HepG2 (cell line): ENCODE results near the gene PLEKHN1. TPM values are rescaled to one million over a fixed set of nuclear protein-coding genes. Genes with fewer than 3 reads are reported as not detected.

Source experiments
- ATAC-seq: fragments of 200-7000 bp; cut with Tn5 transposase; 3 replicates; pipeline ENCODE4 v1.9.1; 2020; ENCODE audit warnings: mild to moderate bottlenecking, moderate library complexity
- BruUV-seq: library from RNA; stranded (reverse); fragments of 400-500 nt; replicated peaks from 2 replicates; lab custom pipeline; 2021; lab: Mats Ljungman, UMichigan
- CTCF ChIA-PET: fragments of 300-600 bp; formaldehyde crosslinking; extraction: SDS; loops from one replicate; lab custom pipeline; 2021; ENCODE audit warnings: low total read pairs, inconsistent platforms, low intra/inter-chr PET ratio; lab: Yijun Ruan, JAX
- POLR2A ChIA-PET: fragments of 350-600 bp; sonication (Branson Sonifier 250); formaldehyde crosslinking; loops from one replicate; lab custom pipeline; 2020; ENCODE audit warnings: antibody characterized with exemption, inconsistent platforms; lab: Yijun Ruan, JAX
- DNase-seq: peaks from one replicate; pipeline ENCODE4 v3.0.0-alpha.2; 2015; ENCODE audit warnings: low spot score
- FAIRE-seq: peaks from 3 replicates; lab custom pipeline; 2011; peaks lifted over from hg19 to GRCh38; lab: Jason Lieb, UNC
- H2AFZ ChIP-seq: one replicate; pipeline ENCODE4 v1.6.1; 2011; ENCODE audit warnings: low read length, inconsistent platforms
- H3K27ac ChIP-seq: fragments of 300-600 bp; 3 replicates; pipeline ENCODE4 v1.8.0; 2011; ENCODE audit warnings: mixed run types, mild to moderate bottlenecking, mixed read lengths, low read length, inconsistent platforms; ENCODE audit not compliant: insufficient read depth; ENCODE audit errors: extremely low read length
- H3K27me3 ChIP-seq, 2 experiments: fragments of 200-600 bp in 1 of 2; 2 replicates in 1 of 2; 3 replicates in 1 of 2; pipeline versions ENCODE4 v1.6.0 to v1.8.0; 2011; ENCODE audit warnings: low read length in 2 of 2, mild to moderate bottlenecking in 2 of 2, moderate library complexity in 2 of 2, inconsistent platforms in 1 of 2; ENCODE audit not compliant: insufficient read depth in 2 of 2, control insufficient read depth in 1 of 2
- H3K36me3 ChIP-seq, 2 experiments: fragments of 200-600 bp in 1 of 2; replicated peaks in 1 of 2; 2 replicates in 1 of 2; 3 replicates in 1 of 2; pipeline versions ENCODE4 v1.5.1 to v1.8.0; 2011; ENCODE audit warnings: low read length in 2 of 2, inconsistent platforms in 1 of 2; ENCODE audit not compliant: insufficient read depth in 2 of 2, control insufficient read depth in 1 of 2
- H3K4me1 ChIP-seq: 2 replicates; pipeline ENCODE4 v1.5.1; 2012; ENCODE audit warnings: low read length, inconsistent platforms; ENCODE audit not compliant: insufficient read depth
- H3K4me2 ChIP-seq: 2 replicates; pipeline ENCODE4 v1.6.0; 2011; ENCODE audit warnings: low read depth, low read length, inconsistent platforms
- H3K4me3 ChIP-seq, 3 experiments: fragments of 200-600 bp in 1 of 3; sonication (generic), shearing (Covaris generic) in 1 of 3; replicated peaks in 1 of 3; 2 replicates each; pipeline ENCODE4 v1.5.1; 2011 to 2016; ENCODE audit warnings: low read length in 3 of 3, inconsistent platforms in 2 of 3, low read depth in 2 of 3, mild to moderate bottlenecking in 2 of 3, control low read depth in 1 of 3, mixed read lengths in 1 of 3; ENCODE audit not compliant: insufficient read depth in 1 of 3
- H3K79me2 ChIP-seq: one replicate; pipeline ENCODE4 v1.6.1; 2011; ENCODE audit warnings: low read length, inconsistent platforms; ENCODE audit not compliant: insufficient read depth
- H3K9ac ChIP-seq: 2 replicates; pipeline ENCODE4 v1.6.0; 2011; ENCODE audit warnings: mild to moderate bottlenecking, low read depth, low read length, inconsistent platforms; ENCODE audit not compliant: insufficient read depth
- H3K9me3 ChIP-seq: 2 replicates; pipeline ENCODE4 v1.5.1; 2012; ENCODE audit warnings: mild to moderate bottlenecking, low read length
- H4K20me1 ChIP-seq: 2 replicates; pipeline ENCODE4 v1.6.0; 2011; ENCODE audit warnings: inconsistent platforms, mild to moderate bottlenecking, low read length, moderate library complexity; ENCODE audit not compliant: insufficient read depth
- FOSL2 ChIP-seq: sonication (generic); formaldehyde crosslinking; IDR thresholded peaks from 2 replicates; pipeline ENCODE4 v1.4.0; 2020; ENCODE audit warnings: missing genetic modification reagents
- FOXP1 ChIP-seq, 2 experiments: fragments of 450-650 bp in 1 of 2; IDR thresholded peaks; 2 replicates each; pipeline ENCODE4 v1.6.1; 2017 to 2018; ENCODE audit warnings: antibody characterized with exemption in 1 of 2
- IRF2 ChIP-seq: IDR thresholded peaks from 2 replicates; pipeline ENCODE4 v1.6.1; 2018; ENCODE audit warnings: missing genetic modification reagents, missing compliant biosample characterization
- KLF16 ChIP-seq, 2 experiments: sonication (generic) in 1 of 2; formaldehyde crosslinking in 1 of 2; IDR thresholded peaks; 2 replicates each; pipeline versions ENCODE4 v1.6.1 to v1.8.0; 2016 to 2023; ENCODE audit warnings: missing genetic modification reagents in 2 of 2, missing compliant biosample characterization in 1 of 2
- RCOR2 ChIP-seq: IDR thresholded peaks from 2 replicates; pipeline ENCODE4 v1.6.1; 2016; ENCODE audit warnings: missing biosample characterization, missing genetic modification reagents
- ZNF235 ChIP-seq: sonication (generic); formaldehyde crosslinking; IDR thresholded peaks from 2 replicates; pipeline ENCODE4 v1.8.1; 2023; ENCODE audit warnings: mild to moderate bottlenecking, missing genetic modification reagents, borderline replicate concordance
- WGBS: methylation state at CpG from one replicate; pipeline ENCODE4 v1.1.6; 2017; ENCODE audit warnings: low lambda C conversion rate; 5-methylcytosine and 5-hydroxymethylcytosine counted together
- in situ Hi-C: cut with HindIII; loops from 2 replicates; pipeline ENCODE4 v1.10.0; 2017; ENCODE audit warnings: low pct_unique_long_range_greater_than_20kb; ENCODE audit not compliant: extremely low pct_ligation_motif_present
- intact Hi-C: fragments of 100-400 bp; cut with micrococcal nuclease; formaldehyde crosslinking; loops from one replicate; pipeline ENCODE4 v1.10.0; 2022; ENCODE audit not compliant: unreplicated experiment
- polyA plus RNA-seq, 8 experiments: library from polyadenylated mRNA; depleted of rRNA in 3 of 8; stranded (reverse) in 7 of 8; unstranded in 1 of 8; fragments of >200 nt; fragmentation: Illumina TruSeq in 4 of 8; extraction: Trizol in 4 of 8; gene quantifications; 2 replicates each; pipeline versions ENCODE4 v1.2.1 to v1.2.3, GENCODE V29; 2011 to 2016; ENCODE audit warnings: low read depth in 4 of 8, missing spikeins in 1 of 8, mixed read lengths in 1 of 8; ENCODE audit not compliant: insufficient read depth in 1 of 8
- total RNA-seq, 5 experiments: library from RNA; depleted of rRNA; stranded (reverse); fragments of >200 nt; fragmentation: Illumina TruSeq; extraction: Trizol; gene quantifications; 2 replicates each; pipeline ENCODE4 v1.2.3, GENCODE V29; 2016; ENCODE audit warnings: low read depth in 1 of 5
- TF ChIP-seq, protein P1 (sequence below), 2 experiments: fragments of 450-650 bp in 1 of 2; sonication (generic) in 1 of 2; formaldehyde crosslinking; IDR thresholded peaks; 2 replicates each; pipeline versions ENCODE4 v1.5.0 to v1.8.0; 2020 to 2022; ENCODE audit warnings: mild to moderate bottlenecking in 1 of 2, missing genetic modification reagents in 1 of 2
- TF ChIP-seq, protein P2 (sequence below): IDR thresholded peaks from 2 replicates; pipeline ENCODE4 v1.4.0; 2020; ENCODE audit warnings: mild to moderate bottlenecking, missing genetic modification reagents
- TF ChIP-seq, protein P3 (sequence below): IDR thresholded peaks from 2 replicates; pipeline ENCODE4 v1.6.1; 2016; ENCODE audit warnings: missing genetic modification reagents, missing compliant biosample characterization
- TF ChIP-seq, protein P4 (sequence below): IDR thresholded peaks from 2 replicates; pipeline ENCODE4 v1.6.1; 2016; ENCODE audit warnings: missing compliant biosample characterization, missing genetic modification reagents, borderline replicate concordance
- TF ChIP-seq, protein P5 (sequence below), 2 experiments: sonication (generic) in 1 of 2; formaldehyde crosslinking in 1 of 2; IDR thresholded peaks; 2 replicates each; pipeline versions ENCODE4 v1.4.0 to v1.6.1; 2018 to 2020; ENCODE audit warnings: missing genetic modification reagents in 2 of 2, borderline replicate concordance in 1 of 2, low read depth in 1 of 2, mild to moderate bottlenecking in 1 of 2, missing biosample characterization in 1 of 2

The PLEKHN1 gene
- total and polyA plus RNA-seq, 2 of the 13 experiments (the other 11 are each of a cell fraction or from before 2014, with no cell fraction given) = 0.42 to 0.58 TPM

DNA sequence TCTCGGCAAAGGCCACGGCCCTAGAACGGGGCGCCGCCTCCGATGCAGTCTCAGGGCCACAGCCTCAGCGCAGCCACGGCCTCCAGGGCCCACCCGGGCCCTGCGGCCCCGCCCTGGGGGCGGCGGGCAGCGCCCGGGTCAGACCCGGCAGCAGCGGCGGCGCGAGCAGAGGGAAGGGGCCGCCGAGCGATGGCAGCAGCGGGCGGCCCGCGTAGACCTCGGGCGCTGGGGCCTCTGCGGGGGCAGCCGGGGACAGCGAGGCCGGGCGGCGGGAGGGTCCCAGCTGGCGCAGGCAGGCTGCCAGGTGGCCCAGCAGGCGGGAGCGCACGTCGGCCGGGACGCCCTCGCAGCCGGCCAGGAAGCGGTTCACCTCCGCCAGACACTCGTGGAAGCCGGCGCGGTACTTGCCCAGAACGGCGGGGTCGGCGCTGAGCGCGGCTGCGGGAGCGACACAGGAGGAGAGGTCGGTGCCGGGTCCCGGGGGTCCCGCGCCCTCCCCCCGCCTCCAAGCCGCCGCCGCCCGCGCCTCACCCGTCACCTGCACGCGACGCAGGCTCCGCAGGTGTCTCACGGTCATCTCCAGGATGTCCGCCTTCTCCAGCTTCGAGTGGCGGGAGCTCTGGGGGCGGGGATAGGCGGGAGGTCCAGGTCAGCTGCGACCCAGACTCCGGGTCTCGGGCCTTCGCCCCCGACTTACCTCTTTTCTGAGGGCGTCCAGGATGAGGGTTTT, 32.9 kb downstream of the PLEKHN1 start (continued):
- TF ChIP-seq, protein P1, sequence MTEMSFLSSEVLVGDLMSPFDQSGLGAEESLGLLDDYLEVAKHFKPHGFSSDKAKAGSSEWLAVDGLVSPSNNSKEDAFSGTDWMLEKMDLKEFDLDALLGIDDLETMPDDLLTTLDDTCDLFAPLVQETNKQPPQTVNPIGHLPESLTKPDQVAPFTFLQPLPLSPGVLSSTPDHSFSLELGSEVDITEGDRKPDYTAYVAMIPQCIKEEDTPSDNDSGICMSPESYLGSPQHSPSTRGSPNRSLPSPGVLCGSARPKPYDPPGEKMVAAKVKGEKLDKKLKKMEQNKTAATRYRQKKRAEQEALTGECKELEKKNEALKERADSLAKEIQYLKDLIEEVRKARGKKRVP (CRISPR knock-in tag; IDR thresholded peaks at IDR 0.05) = no peak
- no peak for TF ChIP-seq RCOR2 (CRISPR knock-in tag)
- TF ChIP-seq, protein P2, sequence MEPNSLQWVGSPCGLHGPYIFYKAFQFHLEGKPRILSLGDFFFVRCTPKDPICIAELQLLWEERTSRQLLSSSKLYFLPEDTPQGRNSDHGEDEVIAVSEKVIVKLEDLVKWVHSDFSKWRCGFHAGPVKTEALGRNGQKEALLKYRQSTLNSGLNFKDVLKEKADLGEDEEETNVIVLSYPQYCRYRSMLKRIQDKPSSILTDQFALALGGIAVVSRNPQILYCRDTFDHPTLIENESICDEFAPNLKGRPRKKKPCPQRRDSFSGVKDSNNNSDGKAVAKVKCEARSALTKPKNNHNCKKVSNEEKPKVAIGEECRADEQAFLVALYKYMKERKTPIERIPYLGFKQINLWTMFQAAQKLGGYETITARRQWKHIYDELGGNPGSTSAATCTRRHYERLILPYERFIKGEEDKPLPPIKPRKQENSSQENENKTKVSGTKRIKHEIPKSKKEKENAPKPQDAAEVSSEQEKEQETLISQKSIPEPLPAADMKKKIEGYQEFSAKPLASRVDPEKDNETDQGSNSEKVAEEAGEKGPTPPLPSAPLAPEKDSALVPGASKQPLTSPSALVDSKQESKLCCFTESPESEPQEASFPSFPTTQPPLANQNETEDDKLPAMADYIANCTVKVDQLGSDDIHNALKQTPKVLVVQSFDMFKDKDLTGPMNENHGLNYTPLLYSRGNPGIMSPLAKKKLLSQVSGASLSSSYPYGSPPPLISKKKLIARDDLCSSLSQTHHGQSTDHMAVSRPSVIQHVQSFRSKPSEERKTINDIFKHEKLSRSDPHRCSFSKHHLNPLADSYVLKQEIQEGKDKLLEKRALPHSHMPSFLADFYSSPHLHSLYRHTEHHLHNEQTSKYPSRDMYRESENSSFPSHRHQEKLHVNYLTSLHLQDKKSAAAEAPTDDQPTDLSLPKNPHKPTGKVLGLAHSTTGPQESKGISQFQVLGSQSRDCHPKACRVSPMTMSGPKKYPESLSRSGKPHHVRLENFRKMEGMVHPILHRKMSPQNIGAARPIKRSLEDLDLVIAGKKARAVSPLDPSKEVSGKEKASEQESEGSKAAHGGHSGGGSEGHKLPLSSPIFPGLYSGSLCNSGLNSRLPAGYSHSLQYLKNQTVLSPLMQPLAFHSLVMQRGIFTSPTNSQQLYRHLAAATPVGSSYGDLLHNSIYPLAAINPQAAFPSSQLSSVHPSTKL (CRISPR knock-in tag) = 0 out of 2 replicates have a peak, but pooled peaks have one; percentile 6

DNA sequence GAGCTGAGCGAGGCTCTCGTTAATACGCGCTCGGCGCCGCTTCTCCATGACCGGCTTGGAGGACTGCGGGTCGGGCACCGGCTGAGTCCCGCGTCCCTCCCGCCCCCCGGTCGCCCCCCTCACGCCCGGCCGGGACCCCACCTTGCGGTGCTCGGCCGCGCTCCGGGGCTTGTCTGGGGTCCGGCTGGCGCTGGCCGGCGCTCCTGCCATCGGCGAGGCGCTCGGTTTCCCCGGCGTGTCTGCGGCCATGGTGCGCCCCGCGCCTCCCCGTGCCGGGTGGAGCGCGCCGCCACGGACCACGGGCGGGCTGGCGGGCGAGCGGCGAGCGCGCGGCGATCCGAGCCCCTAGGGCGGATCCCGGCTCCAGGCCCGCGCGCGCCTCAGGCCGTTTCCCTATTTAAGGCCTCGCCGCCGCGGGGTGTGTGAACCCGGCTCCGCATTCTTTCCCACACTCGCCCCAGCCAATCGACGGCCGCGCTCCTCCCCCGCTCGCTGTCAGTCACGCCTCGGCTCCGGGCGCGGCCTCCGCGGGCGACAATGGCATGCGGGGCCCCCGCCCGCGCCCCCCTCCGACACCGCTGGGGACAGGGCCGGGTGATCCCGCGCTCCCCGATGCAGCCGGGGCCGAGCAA, 33.6 kb downstream of the PLEKHN1 start, which contains the start of gene HES4:
HES4 (minus strand) TSS at position 373 of the 632 bp plus-strand sequence; CDS start at position 249, 124 bp downstream.
- CTCF ChIA-PET = no interaction called here
- in situ Hi-C loops = no loop called here
- Histone ChIP-seq H3K4me1 (peaks cover 63% of the 10 kb centered on the region), H3K4me2 (peak within 1 kb of the TSS; percentile 92), H3K79me2 (peaks cover 15% of the 10 kb centered on the region), H4K20me1 (peaks cover 4% of the 10 kb centered on the region; the same call in 1 of the 2 replicates), H3K27ac (peak within 1 kb of the TSS; percentile 97), H3K9me3 (no peaks in the 10 kb centered on the region), H3K4me3 (peak within 1 kb of the TSS; percentile 63 to 78 (median 78)), H3K27me3 (no peaks in the 10 kb centered on the region), H3K36me3 (no peaks in the 10 kb centered on the region), H2AFZ (no peak within 1 kb of the TSS), H3K9ac (peak within 1 kb of the TSS; percentile 97)
- ATAC-seq (peak; percentile 59), FAIRE-seq (no peak), DNase-seq (peak; percentile 87)
- no TSS peak for BruUV-seq
- intact Hi-C loops = loop anchor here (10.0 kb wide), 1 partner anchor 235 kb away; the partner anchor contains the start of genes B3GALT6 and SDF4
- WGBS = no CpG with 5 or more reads among the region's 95 CpGs
- POLR2A ChIA-PET = interaction anchor here (0.7 to 3.2 kb wide), 7 partner anchors 14 to 231 kb away, joined by 3 to 13 read pairs (median 3); partner anchors contain the start of genes ISG15 and PERM1
- no peak for TF ChIP-seq FOXP1 (IDR thresholded peaks at IDR 0.05)
- TF ChIP-seq FOXP1 (CRISPR knock-in tag; IDR thresholded peaks at IDR 0.05) = no peak
- TF ChIP-seq, protein P3, sequence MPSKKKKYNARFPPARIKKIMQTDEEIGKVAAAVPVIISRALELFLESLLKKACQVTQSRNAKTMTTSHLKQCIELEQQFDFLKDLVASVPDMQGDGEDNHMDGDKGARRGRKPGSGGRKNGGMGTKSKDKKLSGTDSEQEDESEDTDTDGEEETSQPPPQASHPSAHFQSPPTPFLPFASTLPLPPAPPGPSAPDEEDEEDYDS = peak; percentile 97
- no peak for TF ChIP-seq FOSL2 (CRISPR knock-in tag)
- TF ChIP-seq KLF16 (CRISPR knock-in tag; IDR thresholded peaks at IDR 0.05) = peak in 1 of 2 experiments; percentile 7; a peak in 1 of 4 replicates
- 0 out of 2 replicates have a peak, but pooled peaks have one; percentile 25 for TF ChIP-seq ZNF235 (CRISPR knock-in tag)
- TF ChIP-seq, protein P4, sequence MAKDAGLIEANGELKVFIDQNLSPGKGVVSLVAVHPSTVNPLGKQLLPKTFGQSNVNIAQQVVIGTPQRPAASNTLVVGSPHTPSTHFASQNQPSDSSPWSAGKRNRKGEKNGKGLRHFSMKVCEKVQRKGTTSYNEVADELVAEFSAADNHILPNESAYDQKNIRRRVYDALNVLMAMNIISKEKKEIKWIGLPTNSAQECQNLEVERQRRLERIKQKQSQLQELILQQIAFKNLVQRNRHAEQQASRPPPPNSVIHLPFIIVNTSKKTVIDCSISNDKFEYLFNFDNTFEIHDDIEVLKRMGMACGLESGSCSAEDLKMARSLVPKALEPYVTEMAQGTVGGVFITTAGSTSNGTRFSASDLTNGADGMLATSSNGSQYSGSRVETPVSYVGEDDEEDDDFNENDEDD (CRISPR knock-in tag) = peak; percentile 83
- TF ChIP-seq, protein P5, sequence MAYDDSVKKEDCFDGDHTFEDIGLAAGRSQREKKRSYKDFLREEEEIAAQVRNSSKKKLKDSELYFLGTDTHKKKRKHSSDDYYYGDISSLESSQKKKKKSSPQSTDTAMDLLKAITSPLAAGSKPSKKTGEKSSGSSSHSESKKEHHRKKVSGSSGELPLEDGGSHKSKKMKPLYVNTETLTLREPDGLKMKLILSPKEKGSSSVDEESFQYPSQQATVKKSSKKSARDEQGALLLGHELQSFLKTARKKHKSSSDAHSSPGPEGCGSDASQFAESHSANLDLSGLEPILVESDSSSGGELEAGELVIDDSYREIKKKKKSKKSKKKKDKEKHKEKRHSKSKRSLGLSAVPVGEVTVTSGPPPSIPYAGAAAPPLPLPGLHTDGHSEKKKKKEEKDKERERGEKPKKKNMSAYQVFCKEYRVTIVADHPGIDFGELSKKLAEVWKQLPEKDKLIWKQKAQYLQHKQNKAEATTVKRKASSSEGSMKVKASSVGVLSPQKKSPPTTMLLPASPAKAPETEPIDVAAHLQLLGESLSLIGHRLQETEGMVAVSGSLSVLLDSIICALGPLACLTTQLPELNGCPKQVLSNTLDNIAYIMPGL (CRISPR knock-in tag; IDR thresholded peaks at IDR 0.05; ENCODE audit: borderline replicate concordance in 1 of 2, low read depth in 1 of 2) = peak in 1 of 2 experiments; percentile 8; a peak in 1 of 4 replicates
- TF ChIP-seq IRF2 (CRISPR knock-in tag) = peak; percentile 4; the same call in 1 of the 2 replicates
